ENCODE data around the gene ENGASE. TPM values are rescaled to one million over a fixed set of nuclear protein-coding genes. Genes with fewer than 3 reads are reported as not detected.
A peak's percentile ranks its signal among the peaks of the same experiment; 100 is the strongest.
"Not testable (repeated sequence)": the region's sequence is repeated elsewhere in the genome, so short reads cannot be mapped to it uniquely, and the experiment has no call there.

ENGASE gene
- total RNA-seq, 4 donors from 2014 or later = 29.9 to 64.8 (median 57.1) TPM

DNA sequence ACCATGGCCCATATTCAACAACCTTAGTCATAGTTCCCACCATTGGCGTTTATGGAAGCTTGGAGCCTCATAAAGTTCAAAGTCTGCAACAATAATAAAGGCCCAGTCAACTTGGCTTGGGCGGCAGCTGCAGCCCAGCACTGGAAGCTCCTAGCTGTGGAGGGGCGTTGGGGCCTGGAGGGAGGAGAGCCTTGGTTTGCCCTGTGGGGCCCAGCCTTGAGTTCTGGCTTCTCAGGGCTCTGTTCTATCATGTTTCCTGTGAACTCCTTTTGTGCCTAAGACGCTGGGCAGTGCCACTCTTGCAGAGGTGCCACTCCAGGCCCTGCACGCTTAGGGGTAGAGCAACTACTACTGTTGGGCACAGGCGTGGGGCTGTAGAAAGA is 927 bp upstream of the ENGASE start:
- Histone ChIP-seq H3K27ac (peak overlapping the region in 3 of 4 donors; percentile 88 to 96 (median 89)), H3K4me3 (no peak overlapping the region), H3K9me3 (no peaks in the 10 kb centered on the region), H3K4me1 (peaks cover 0 to 28% (median 11%) of the 10 kb centered on the region in 4 donors), H3K27me3 (no peaks in the 10 kb centered on the region), H3K36me3 (peaks cover 0 to 16% (median 0%) of the 10 kb centered on the region in 3 donors)
- 80 to 84% methylated on average over 5 to 6 of the region's 6 CpGs for WGBS, 2 donors
- no peak for DNase-seq (ENCODE audit: low spot score in 2 of 2)
- TF ChIP-seq POLR2A (IDR thresholded peaks at IDR 0.05) (no peak), EP300 (IDR thresholded peaks at IDR 0.05) (no peak), CTCF (IDR thresholded peaks at IDR 0.05) (no peak)

DNA sequence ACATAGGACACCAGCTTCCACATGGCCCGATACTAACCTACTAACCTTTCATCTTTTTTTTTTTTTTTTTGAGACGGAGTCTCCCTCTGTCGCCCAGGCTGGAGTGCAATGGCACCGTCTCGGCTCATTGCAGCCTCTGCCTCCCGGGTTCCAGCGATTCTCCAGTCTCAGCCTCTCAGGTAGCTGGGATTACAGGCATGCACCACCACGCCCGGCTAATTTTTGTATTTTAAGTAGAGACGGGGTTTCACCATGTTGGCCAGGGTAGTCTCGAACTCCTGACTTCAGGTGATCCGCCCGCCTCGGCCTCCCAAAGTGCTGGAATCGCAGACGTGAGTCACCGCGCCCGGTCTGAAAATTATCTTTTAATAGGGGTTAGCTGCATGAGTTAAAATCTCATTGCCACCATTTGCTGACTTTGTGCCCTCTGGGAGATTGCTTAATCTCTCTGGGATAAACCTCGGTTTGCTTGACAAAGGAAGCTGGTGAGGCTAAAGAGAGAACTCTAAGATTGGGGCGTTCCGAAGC is 439 bp upstream of the ENGASE start:
- peaks cover 0 to 28% (median 11%) of the 10 kb centered on the region in 4 donors for H3K4me1 ChIP-seq
- H3K9me3 ChIP-seq; H3K27me3 ChIP-seq; DNase-seq (ENCODE audit: low spot score in 2 of 2): not testable (repeated sequence)
- H3K27ac ChIP-seq = peak overlapping the region; percentile 81 to 96 (median 88)
- H3K36me3 ChIP-seq = peaks cover 0 to 21% (median 0%) of the 10 kb centered on the region in 3 donors
- peak overlapping the region in 3 of 4 donors; percentile 79 to 91 (median 82) for H3K4me3 ChIP-seq
- 70 to 73% methylated on average over 22 of the region's 22 CpGs for WGBS, 2 donors
- TF ChIP-seq EP300 (IDR thresholded peaks at IDR 0.05) = peak in 1 of 2 donors; percentile 74

- peaks cover 0 to 33% (median 5%) of the 10 kb centered on the region in 3 donors for H3K36me3 ChIP-seq
- no peaks in the 10 kb centered on the region for H3K27me3 ChIP-seq
- TF ChIP-seq EP300 (IDR thresholded peaks at IDR 0.05) (no peak), CTCF (IDR thresholded peaks at IDR 0.05) (no peak), POLR2A (IDR thresholded peaks at IDR 0.05) (no peak)
- no peak for DNase-seq (ENCODE audit: low spot score in 2 of 2)
- peak overlapping the region; percentile 81 to 96 (median 88) for H3K27ac ChIP-seq
- no peaks in the 10 kb centered on the region for H3K9me3 ChIP-seq
- H3K4me3 ChIP-seq = peak overlapping the region; percentile 68 to 91 (median 80)
- 11 to 12% methylated on average over 6 of the region's 6 CpGs for WGBS, 2 donors
- peaks cover 0 to 28% (median 11%) of the 10 kb centered on the region in 4 donors for H3K4me1 ChIP-seq
Measured at GRCh38 chr17:79075446-79075750, 774 bp downstream of the ENGASE start.

DNA sequence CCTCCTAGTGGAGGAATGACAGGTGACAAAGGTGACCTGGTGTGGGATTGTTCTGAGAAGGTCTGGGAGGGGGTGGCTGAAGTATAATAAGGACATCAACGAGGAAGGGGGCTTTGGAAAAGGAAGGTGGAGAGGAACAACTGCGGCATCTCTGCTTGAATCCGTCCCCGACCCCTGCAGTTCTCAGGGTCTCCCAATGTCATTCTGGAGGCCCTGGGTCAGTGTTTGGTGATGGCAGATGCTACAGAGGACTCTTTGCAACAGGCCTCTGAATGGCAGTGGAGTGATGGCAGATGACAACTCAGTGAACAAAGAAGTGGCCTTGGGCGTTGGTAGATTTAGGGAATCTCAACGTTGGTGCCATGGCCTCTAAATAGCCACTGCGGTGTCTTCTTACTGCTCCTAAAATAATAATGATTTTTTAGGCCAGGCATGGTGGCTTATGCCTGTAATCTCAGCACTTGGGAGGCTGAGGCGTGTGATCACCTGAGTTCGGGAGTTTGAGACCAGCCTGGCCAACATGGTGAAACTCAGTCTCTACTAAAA is 1.3 kb downstream of the ENGASE start:
- WGBS, 2 donors = 77 to 85% methylated on average over 9 of the region's 9 CpGs
- Histone ChIP-seq H3K27me3 (no peaks in the 10 kb centered on the region), H3K36me3 (peaks cover 0 to 39% (median 10%) of the 10 kb centered on the region in 3 donors), H3K4me1 (peaks cover 0 to 28% (median 11%) of the 10 kb centered on the region in 4 donors), H3K4me3 (peak overlapping the region; percentile 68 to 91 (median 80)), H3K27ac (peak overlapping the region in 3 of 4 donors; percentile 88 to 96 (median 89)), H3K9me3 (no peaks in the 10 kb centered on the region)
- DNase-seq (ENCODE audit: low spot score in 2 of 2) = no peak
- no peak for TF ChIP-seq EP300 (IDR thresholded peaks at IDR 0.05)
- TF ChIP-seq CTCF (IDR thresholded peaks at IDR 0.05) = no peak
- no peak for TF ChIP-seq POLR2A (IDR thresholded peaks at IDR 0.05)

DNA sequence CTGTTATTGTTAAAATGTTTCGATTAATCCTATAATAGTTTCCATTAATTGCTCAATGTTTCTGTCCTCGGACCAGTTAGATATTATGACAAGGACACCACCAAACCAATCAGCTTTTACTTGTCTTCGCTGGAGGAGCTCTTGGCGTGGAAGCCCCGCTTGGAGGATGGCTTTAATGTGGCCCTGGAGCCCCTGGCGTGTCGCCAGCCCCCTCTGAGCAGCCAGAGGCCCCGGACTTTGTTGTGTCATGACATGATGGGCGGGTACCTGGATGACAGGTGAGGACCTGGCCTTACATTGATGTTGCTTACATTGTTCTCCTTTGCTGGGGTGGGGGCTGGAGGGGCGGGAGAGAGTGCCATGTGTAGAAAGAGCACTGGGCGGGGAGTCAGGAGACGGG is 3.0 kb downstream of the ENGASE start:
- Histone ChIP-seq H3K4me1 (peaks cover 0 to 31% (median 11%) of the 10 kb centered on the region in 4 donors), H3K27me3 (no peaks in the 10 kb centered on the region), H3K27ac (no peak overlapping the region), H3K9me3 (no peaks in the 10 kb centered on the region), H3K4me3 (no peak overlapping the region), H3K36me3 (peaks cover 0 to 55% (median 10%) of the 10 kb centered on the region in 3 donors)
- WGBS, 2 donors = 85 to 89% methylated on average over 12 of the region's 12 CpGs
- DNase-seq (ENCODE audit: low spot score in 2 of 2) = no peak
- TF ChIP-seq EP300 (IDR thresholded peaks at IDR 0.05) (no peak), POLR2A (IDR thresholded peaks at IDR 0.05) (no peak), CTCF (IDR thresholded peaks at IDR 0.05) (no peak)

Measured in tibial nerve (tissue), 4 donors.